HepG2 (cell line): ENCODE data around the gene GTF2H1. TPM values are rescaled to one million over a fixed set of nuclear protein-coding genes. Genes with fewer than 3 reads are reported as not detected.
A peak's percentile ranks its signal among the peaks of the same experiment; 100 is the strongest.

Experiments
- ATAC-seq: fragments of 200-7000 bp; cut with Tn5 transposase; 3 replicates; pipeline ENCODE4 v1.9.1; 2020; ENCODE audit warnings: mild to moderate bottlenecking, moderate library complexity
- BruUV-seq: library from RNA; stranded (reverse); fragments of 400-500 nt; replicated peaks from 2 replicates; lab custom pipeline; 2021; lab: Mats Ljungman, UMichigan
- CTCF ChIA-PET: fragments of 300-600 bp; formaldehyde crosslinking; extraction: SDS; loops from one replicate; lab custom pipeline; 2021; ENCODE audit warnings: low total read pairs, inconsistent platforms, low intra/inter-chr PET ratio; lab: Yijun Ruan, JAX
- POLR2A ChIA-PET: fragments of 350-600 bp; sonication (Branson Sonifier 250); formaldehyde crosslinking; loops from one replicate; lab custom pipeline; 2020; ENCODE audit warnings: antibody characterized with exemption, inconsistent platforms; lab: Yijun Ruan, JAX
- DNase-seq: peaks from one replicate; pipeline ENCODE4 v3.0.0-alpha.2; 2015; ENCODE audit warnings: low spot score
- FAIRE-seq: peaks from 3 replicates; lab custom pipeline; 2011; peaks lifted over from hg19 to GRCh38; lab: Jason Lieb, UNC
- H2AFZ ChIP-seq: one replicate; pipeline ENCODE4 v1.6.1; 2011; ENCODE audit warnings: low read length, inconsistent platforms
- H3K27ac ChIP-seq: fragments of 300-600 bp; 3 replicates; pipeline ENCODE4 v1.8.0; 2011; ENCODE audit warnings: mixed run types, mild to moderate bottlenecking, mixed read lengths, low read length, inconsistent platforms; ENCODE audit not compliant: insufficient read depth; ENCODE audit errors: extremely low read length
- H3K27me3 ChIP-seq, 2 experiments: fragments of 200-600 bp in 1 of 2; 2 replicates in 1 of 2; 3 replicates in 1 of 2; pipeline versions ENCODE4 v1.6.0 to v1.8.0; 2011; ENCODE audit warnings: low read length in 2 of 2, mild to moderate bottlenecking in 2 of 2, moderate library complexity in 2 of 2, inconsistent platforms in 1 of 2; ENCODE audit not compliant: insufficient read depth in 2 of 2, control insufficient read depth in 1 of 2
- H3K36me3 ChIP-seq, 2 experiments: fragments of 200-600 bp in 1 of 2; replicated peaks in 1 of 2; 2 replicates in 1 of 2; 3 replicates in 1 of 2; pipeline versions ENCODE4 v1.5.1 to v1.8.0; 2011; ENCODE audit warnings: low read length in 2 of 2, inconsistent platforms in 1 of 2; ENCODE audit not compliant: insufficient read depth in 2 of 2, control insufficient read depth in 1 of 2
- H3K4me1 ChIP-seq: 2 replicates; pipeline ENCODE4 v1.5.1; 2012; ENCODE audit warnings: low read length, inconsistent platforms; ENCODE audit not compliant: insufficient read depth
- H3K4me2 ChIP-seq: 2 replicates; pipeline ENCODE4 v1.6.0; 2011; ENCODE audit warnings: low read depth, low read length, inconsistent platforms
- H3K4me3 ChIP-seq, 3 experiments: fragments of 200-600 bp in 1 of 3; sonication (generic), shearing (Covaris generic) in 1 of 3; replicated peaks in 1 of 3; 2 replicates each; pipeline ENCODE4 v1.5.1; 2011 to 2016; ENCODE audit warnings: low read length in 3 of 3, inconsistent platforms in 2 of 3, low read depth in 2 of 3, mild to moderate bottlenecking in 2 of 3, control low read depth in 1 of 3, mixed read lengths in 1 of 3; ENCODE audit not compliant: insufficient read depth in 1 of 3
- H3K79me2 ChIP-seq: one replicate; pipeline ENCODE4 v1.6.1; 2011; ENCODE audit warnings: low read length, inconsistent platforms; ENCODE audit not compliant: insufficient read depth
- H3K9ac ChIP-seq: 2 replicates; pipeline ENCODE4 v1.6.0; 2011; ENCODE audit warnings: mild to moderate bottlenecking, low read depth, low read length, inconsistent platforms; ENCODE audit not compliant: insufficient read depth
- H3K9me3 ChIP-seq: 2 replicates; pipeline ENCODE4 v1.5.1; 2012; ENCODE audit warnings: mild to moderate bottlenecking, low read length
- H4K20me1 ChIP-seq: 2 replicates; pipeline ENCODE4 v1.6.0; 2011; ENCODE audit warnings: inconsistent platforms, mild to moderate bottlenecking, low read length, moderate library complexity; ENCODE audit not compliant: insufficient read depth
- ATF7 ChIP-seq, 2 experiments: fragments of 450-650 bp in 1 of 2; sonication (generic) in 1 of 2; formaldehyde crosslinking in 1 of 2; IDR thresholded peaks; 2 replicates each; pipeline versions ENCODE4 v1.4.0 to v1.6.1; 2016 to 2020; ENCODE audit warnings: antibody characterized with exemption in 1 of 2, mild to moderate bottlenecking in 1 of 2, missing genetic modification reagents in 1 of 2
- CEBPB ChIP-seq: IDR thresholded peaks from 2 replicates; pipeline ENCODE4 v1.6.1; 2011; ENCODE audit warnings: low read depth, low read length, improper control_type of control experiment, borderline replicate concordance
- CHD2 ChIP-seq: IDR thresholded peaks from 2 replicates; pipeline ENCODE4 v1.6.1; 2011; ENCODE audit warnings: low read depth, low read length, improper control_type of control experiment
- EP300 ChIP-seq, 3 experiments: sonication (generic) in 1 of 3; formaldehyde crosslinking in 1 of 3; IDR thresholded peaks; 2 replicates each; pipeline versions ENCODE4 v1.5.1 to v1.6.1; 2011 to 2020; ENCODE audit warnings: low read depth in 2 of 3, low read length in 2 of 3, borderline replicate concordance in 1 of 3, improper control_type of control experiment in 1 of 3, mild to moderate bottlenecking in 1 of 3, missing genetic modification reagents in 1 of 3, moderate library complexity in 1 of 3
- KLF13 ChIP-seq: sonication (generic); formaldehyde crosslinking; IDR thresholded peaks from 2 replicates; pipeline ENCODE4 v1.4.0; 2020; ENCODE audit warnings: mild to moderate bottlenecking, missing genetic modification reagents
- MATR3 ChIP-seq: sonication (generic); formaldehyde crosslinking; IDR thresholded peaks from 2 replicates; pipeline ENCODE4 v1.4.0; 2020; ENCODE audit warnings: missing genetic modification reagents
- NR2F2 ChIP-seq: IDR thresholded peaks from 2 replicates; pipeline ENCODE4 v1.6.1; 2012; ENCODE audit warnings: low read depth, inconsistent platforms, borderline replicate concordance
- PAF1 ChIP-seq: IDR thresholded peaks from 2 replicates; pipeline ENCODE4 v1.6.1; 2016; ENCODE audit warnings: missing genetic modification reagents, missing compliant biosample characterization
- POLR2G ChIP-seq: fragments of 200-400 bp; formaldehyde crosslinking; IDR thresholded peaks from 2 replicates; pipeline ENCODE4 v1.6.1; 2018; ENCODE audit warnings: mild to moderate bottlenecking, low read depth, low read length, moderate library complexity
- PRPF4 ChIP-seq: fragments of 200-400 bp; formaldehyde crosslinking; IDR thresholded peaks from 2 replicates; pipeline ENCODE4 v1.6.1; 2016; ENCODE audit warnings: low read length, low read depth; ENCODE audit not compliant: poor library complexity, severe bottlenecking
- SATB2 ChIP-seq: sonication (generic); formaldehyde crosslinking; IDR thresholded peaks from 2 replicates; pipeline ENCODE4 v1.5.0; 2020; ENCODE audit warnings: missing genetic modification reagents
- SIN3A ChIP-seq: IDR thresholded peaks from 2 replicates; pipeline ENCODE4 v1.6.1; 2011; ENCODE audit warnings: low read depth, mild to moderate bottlenecking, control low read depth, low read length, borderline replicate concordance
- SSRP1 ChIP-seq: IDR thresholded peaks from 2 replicates; pipeline ENCODE4 v1.6.1; 2016; ENCODE audit warnings: control low read depth
- TAF1 ChIP-seq: sonication (generic); formaldehyde crosslinking; IDR thresholded peaks from 2 replicates; pipeline ENCODE4 v1.4.0; 2020; ENCODE audit warnings: missing genetic modification reagents
- TCF7 ChIP-seq: sonication (generic); IDR thresholded peaks from 2 replicates; pipeline ENCODE4 v1.6.1; 2016; ENCODE audit warnings: antibody characterized with exemption, low read depth
- ZFAT ChIP-seq: sonication (generic); formaldehyde crosslinking; conservative IDR thresholded peaks from 2 replicates; pipeline ENCODE4 v1.8.1; 2023; ENCODE audit warnings: missing genetic modification reagents, inconsistent platforms
- ZFP36L2 ChIP-seq: sonication (generic); formaldehyde crosslinking; IDR thresholded peaks from 2 replicates; pipeline ENCODE4 v1.4.0; 2020; ENCODE audit warnings: missing genetic modification reagents
- ZKSCAN1 ChIP-seq: fragments of 150-350 bp; IDR thresholded peaks from 2 replicates; pipeline ENCODE4 v1.6.1; 2014; ENCODE audit warnings: low read length
- ZNF12 ChIP-seq: sonication (generic); formaldehyde crosslinking; IDR thresholded peaks from 2 replicates; pipeline ENCODE4 v1.5.0; 2020; ENCODE audit warnings: missing genetic modification reagents
- ZNF432 ChIP-seq: sonication (generic); formaldehyde crosslinking; IDR thresholded peaks from 2 replicates; pipeline ENCODE4 v1.5.0; 2020; ENCODE audit warnings: missing genetic modification reagents, mild to moderate bottlenecking, borderline replicate concordance
- ZNF552 ChIP-seq: sonication (generic); formaldehyde crosslinking; IDR thresholded peaks from 2 replicates; pipeline ENCODE4 v1.9.0; 2022; ENCODE audit warnings: missing genetic modification reagents, mild to moderate bottlenecking, borderline replicate concordance
- ZNF724P ChIP-seq: sonication (generic); formaldehyde crosslinking; IDR thresholded peaks from 2 replicates; pipeline ENCODE4 v1.8.0; 2022; ENCODE audit warnings: missing genetic modification reagents, borderline replicate concordance
- ZSCAN21 ChIP-seq: sonication (generic); formaldehyde crosslinking; IDR thresholded peaks from 2 replicates; pipeline ENCODE4 v1.8.0; 2022; ENCODE audit warnings: mild to moderate bottlenecking, missing genetic modification reagents, moderate library complexity, borderline replicate concordance
- WGBS: methylation state at CpG from one replicate; pipeline ENCODE4 v1.1.6; 2017; ENCODE audit warnings: low lambda C conversion rate; 5-methylcytosine and 5-hydroxymethylcytosine counted together
- in situ Hi-C: cut with HindIII; loops from 2 replicates; pipeline ENCODE4 v1.10.0; 2017; ENCODE audit warnings: low pct_unique_long_range_greater_than_20kb; ENCODE audit not compliant: extremely low pct_ligation_motif_present
- intact Hi-C: fragments of 100-400 bp; cut with micrococcal nuclease; formaldehyde crosslinking; loops from one replicate; pipeline ENCODE4 v1.10.0; 2022; ENCODE audit not compliant: unreplicated experiment
- polyA plus RNA-seq, 8 experiments: library from polyadenylated mRNA; depleted of rRNA in 3 of 8; stranded (reverse) in 7 of 8; unstranded in 1 of 8; fragments of >200 nt; fragmentation: Illumina TruSeq in 4 of 8; extraction: Trizol in 4 of 8; gene quantifications; 2 replicates each; pipeline versions ENCODE4 v1.2.1 to v1.2.3, GENCODE V29; 2011 to 2016; ENCODE audit warnings: low read depth in 4 of 8, missing spikeins in 1 of 8, mixed read lengths in 1 of 8; ENCODE audit not compliant: insufficient read depth in 1 of 8
- total RNA-seq, 5 experiments: library from RNA; depleted of rRNA; stranded (reverse); fragments of >200 nt; fragmentation: Illumina TruSeq; extraction: Trizol; gene quantifications; 2 replicates each; pipeline ENCODE4 v1.2.3, GENCODE V29; 2016; ENCODE audit warnings: low read depth in 1 of 5

The GTF2H1 gene
- total and polyA plus RNA-seq, 2 of the 13 experiments (the other 11 are each of a cell fraction or from before 2014, with no cell fraction given): 15.7 to 51.4 TPM

DNA sequence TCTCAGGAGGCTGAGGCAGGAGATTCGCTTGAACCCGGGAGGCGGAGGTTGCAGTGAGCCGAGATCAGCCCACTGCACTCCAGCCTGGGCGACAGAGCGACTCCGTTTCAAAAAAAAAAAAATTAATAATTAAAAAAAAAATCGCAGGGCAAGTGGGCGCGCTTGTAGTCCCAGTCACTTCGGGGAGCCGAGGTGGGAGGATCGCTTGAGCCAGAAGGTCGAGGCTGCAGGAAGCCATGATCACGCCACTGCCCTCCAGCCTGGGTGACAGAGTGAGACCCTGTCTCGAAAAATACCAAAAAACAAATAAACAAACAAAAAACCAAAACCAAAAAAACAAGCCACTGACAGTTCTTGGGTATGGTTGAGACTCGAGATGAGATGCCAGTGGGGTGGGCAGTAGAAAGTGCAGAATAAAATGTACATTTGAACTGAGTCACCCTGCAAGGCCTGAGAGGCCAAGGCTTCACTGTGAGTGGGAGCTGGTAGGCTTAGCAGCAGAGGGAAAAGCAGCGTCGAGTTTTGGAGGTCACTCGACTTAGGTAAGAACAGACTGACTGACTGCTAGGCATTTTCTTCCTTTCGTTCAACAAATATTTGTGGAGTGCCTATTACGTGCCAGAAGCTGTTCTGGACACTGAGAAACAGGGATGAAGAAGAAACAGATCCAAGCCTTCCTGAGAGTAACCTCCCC is 71.4 kb downstream of the GTF2H1 start (continued):
- TF ChIP-seq ZKSCAN1 (peak; percentile 64), SSRP1 (CRISPR knock-in tag) (peak; percentile 52; the same call in 1 of the 2 replicates), PRPF4 (peak; percentile 32), TCF7 (0 out of 2 replicates have a peak, but pooled peaks have one; percentile 22), ZFP36L2 (CRISPR knock-in tag) (0 out of 2 replicates have a peak, but pooled peaks have one; percentile 72)

DNA sequence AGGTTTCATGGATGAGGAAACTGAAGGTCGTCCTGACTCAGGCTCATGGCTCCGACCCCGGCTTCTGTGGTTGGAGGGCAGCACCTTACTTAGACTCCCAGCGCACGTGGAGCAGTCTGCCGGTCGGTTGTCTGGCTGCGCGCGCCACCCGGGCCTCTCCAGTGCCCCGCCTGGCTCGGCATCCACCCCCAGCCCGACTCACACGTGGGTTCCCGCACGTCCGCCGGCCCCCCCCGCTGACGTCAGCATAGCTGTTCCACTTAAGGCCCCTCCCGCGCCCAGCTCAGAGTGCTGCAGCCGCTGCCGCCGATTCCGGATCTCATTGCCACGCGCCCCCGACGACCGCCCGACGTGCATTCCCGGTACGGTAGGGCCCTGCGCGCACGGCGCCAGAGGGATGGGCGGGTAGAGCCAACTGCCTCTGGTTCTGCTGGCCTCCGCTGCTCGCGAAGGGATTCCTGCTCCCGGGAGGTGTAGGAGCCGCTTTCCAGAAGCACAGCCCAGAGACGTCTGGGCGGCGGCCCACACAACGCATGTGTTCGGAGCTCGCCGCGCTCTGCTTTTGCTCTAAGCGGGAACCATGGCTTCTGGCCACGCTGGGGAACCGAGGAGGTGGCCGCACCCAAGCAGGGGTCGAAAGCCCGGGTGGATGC is 72.0 kb downstream of the GTF2H1 start, which contains the start of gene LDHA:
Gene LDHA (plus strand): TSS at position 289 of the 653 bp plus-strand sequence. CDS start 2,280 bp downstream, outside the sequence.
- BruUV-seq: no TSS peak
- intact Hi-C loops: loop anchor here (10.0 kb wide), 1 partner anchor 130 kb away; the partner anchor contains the start of gene TSG101
- TF ChIP-seq ZFAT (peak; percentile 59; the same call in 1 of the 2 replicates), PAF1 (no peak), ZNF724P (CRISPR knock-in tag) (no peak; the same call in 1 of the 2 replicates), ZNF552 (CRISPR knock-in tag) (peak; percentile 95), ZNF12 (CRISPR knock-in tag) (peak; percentile 63; the same call in 1 of the 2 replicates), EP300 (IDR thresholded peaks at IDR 0.05; ENCODE audit: low read depth in 2 of 2, low read length in 2 of 2) (peak in 1 of 2 experiments; percentile 64; a peak in 2 of 4 replicates), EP300 (CRISPR knock-in tag; IDR thresholded peaks at IDR 0.05; ENCODE audit: borderline replicate concordance) (peak; percentile 65), MATR3 (CRISPR knock-in tag) (no peak), NR2F2 (peak; percentile 26; the same call in 1 of the 2 replicates), ZSCAN21 (CRISPR knock-in tag) (peak; percentile 90; the same call in 1 of the 2 replicates), KLF13 (no peak; the same call in 1 of the 2 replicates), ATF7 (IDR thresholded peaks at IDR 0.05) (peak; percentile 57; the same call in 1 of the 2 replicates), ATF7 (CRISPR knock-in tag; IDR thresholded peaks at IDR 0.05) (peak; percentile 92), POLR2G (peak; percentile 100), CEBPB (no peak), SIN3A (peak; percentile 88; the same call in 1 of the 2 replicates), ZNF432 (CRISPR knock-in tag) (no peak; the same call in 1 of the 2 replicates), SATB2 (CRISPR knock-in tag) (peak; percentile 91), CHD2 (peak; percentile 55; the same call in 1 of the 2 replicates), TAF1 (CRISPR knock-in tag) (peak; percentile 95)

More for the DNA sequence above, 72.0 kb downstream of the GTF2H1 start, which contains the start of gene LDHA:
- Histone ChIP-seq H3K4me2 (peak within 1 kb of the TSS; percentile 96), H4K20me1 (peaks cover 45% of the 10 kb centered on the region), H3K4me1 (peaks cover 57% of the 10 kb centered on the region), H3K27ac (peak within 1 kb of the TSS; percentile 83), H3K9ac (peak within 1 kb of the TSS; percentile 97), H3K4me3 (peak within 1 kb of the TSS; percentile 83 to 97 (median 87)), H3K27me3 (no peaks in the 10 kb centered on the region; a peak in 1 of 5 replicates), H3K79me2 (peaks cover 50% of the 10 kb centered on the region), H3K9me3 (no peaks in the 10 kb centered on the region), H2AFZ (peak within 1 kb of the TSS; percentile 45), H3K36me3 (peaks cover 4 to 29% of the 10 kb centered on the region in 2 experiments; a peak in 3 of 5 replicates)
- POLR2A ChIA-PET: interaction anchor here (0.6 to 5.9 kb wide), 22 partner anchors 10 to 239 kb away, joined by 3 to 298 read pairs (median 4); partner anchors contain the start of genes GTF2H1, HPS5, SPTY2D1 and TSG101
- in situ Hi-C loops: no loop called here
- DNase-seq (peak; percentile 93), ATAC-seq (peak; percentile 90), FAIRE-seq (no peak)
- WGBS: under 1% methylated on average over 14 of the region's 60 CpGs
- CTCF ChIA-PET: no interaction called here
